GM12801 (cell line): ENCODE measurements around the gene AKNA.

Experiments used
- CTCF ChIP-seq: IDR thresholded peaks from one replicate; pipeline ENCODE4 v1.5.1; 2011; ENCODE audit warnings: control low read depth; ENCODE audit not compliant: insufficient read length; ENCODE audit errors: extremely low read depth

AKNA gene, protein sequence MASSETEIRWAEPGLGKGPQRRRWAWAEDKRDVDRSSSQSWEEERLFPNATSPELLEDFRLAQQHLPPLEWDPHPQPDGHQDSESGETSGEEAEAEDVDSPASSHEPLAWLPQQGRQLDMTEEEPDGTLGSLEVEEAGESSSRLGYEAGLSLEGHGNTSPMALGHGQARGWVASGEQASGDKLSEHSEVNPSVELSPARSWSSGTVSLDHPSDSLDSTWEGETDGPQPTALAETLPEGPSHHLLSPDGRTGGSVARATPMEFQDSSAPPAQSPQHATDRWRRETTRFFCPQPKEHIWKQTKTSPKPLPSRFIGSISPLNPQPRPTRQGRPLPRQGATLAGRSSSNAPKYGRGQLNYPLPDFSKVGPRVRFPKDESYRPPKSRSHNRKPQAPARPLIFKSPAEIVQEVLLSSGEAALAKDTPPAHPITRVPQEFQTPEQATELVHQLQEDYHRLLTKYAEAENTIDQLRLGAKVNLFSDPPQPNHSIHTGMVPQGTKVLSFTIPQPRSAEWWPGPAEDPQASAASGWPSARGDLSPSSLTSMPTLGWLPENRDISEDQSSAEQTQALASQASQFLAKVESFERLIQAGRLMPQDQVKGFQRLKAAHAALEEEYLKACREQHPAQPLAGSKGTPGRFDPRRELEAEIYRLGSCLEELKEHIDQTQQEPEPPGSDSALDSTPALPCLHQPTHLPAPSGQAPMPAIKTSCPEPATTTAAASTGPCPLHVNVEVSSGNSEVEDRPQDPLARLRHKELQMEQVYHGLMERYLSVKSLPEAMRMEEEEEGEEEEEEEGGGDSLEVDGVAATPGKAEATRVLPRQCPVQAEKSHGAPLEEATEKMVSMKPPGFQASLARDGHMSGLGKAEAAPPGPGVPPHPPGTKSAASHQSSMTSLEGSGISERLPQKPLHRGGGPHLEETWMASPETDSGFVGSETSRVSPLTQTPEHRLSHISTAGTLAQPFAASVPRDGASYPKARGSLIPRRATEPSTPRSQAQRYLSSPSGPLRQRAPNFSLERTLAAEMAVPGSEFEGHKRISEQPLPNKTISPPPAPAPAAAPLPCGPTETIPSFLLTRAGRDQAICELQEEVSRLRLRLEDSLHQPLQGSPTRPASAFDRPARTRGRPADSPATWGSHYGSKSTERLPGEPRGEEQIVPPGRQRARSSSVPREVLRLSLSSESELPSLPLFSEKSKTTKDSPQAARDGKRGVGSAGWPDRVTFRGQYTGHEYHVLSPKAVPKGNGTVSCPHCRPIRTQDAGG (N-terminal part only)

GRCh38 chr9:114387680-114388356, at the start of gene AKNA:
AKNA (minus strand) TSS chr9:114387982; CDS start chr9:114381333, 6,649 bp downstream.
- no peak for TF ChIP-seq CTCF

GRCh38 chr9:114437401-114437893, 49.7 kb upstream of the AKNA start:
- TF ChIP-seq CTCF = no peak

- TF ChIP-seq CTCF = no peak
Measured at GRCh38 chr9:114434878-114435311, 47.1 kb upstream of the AKNA start.

DNA sequence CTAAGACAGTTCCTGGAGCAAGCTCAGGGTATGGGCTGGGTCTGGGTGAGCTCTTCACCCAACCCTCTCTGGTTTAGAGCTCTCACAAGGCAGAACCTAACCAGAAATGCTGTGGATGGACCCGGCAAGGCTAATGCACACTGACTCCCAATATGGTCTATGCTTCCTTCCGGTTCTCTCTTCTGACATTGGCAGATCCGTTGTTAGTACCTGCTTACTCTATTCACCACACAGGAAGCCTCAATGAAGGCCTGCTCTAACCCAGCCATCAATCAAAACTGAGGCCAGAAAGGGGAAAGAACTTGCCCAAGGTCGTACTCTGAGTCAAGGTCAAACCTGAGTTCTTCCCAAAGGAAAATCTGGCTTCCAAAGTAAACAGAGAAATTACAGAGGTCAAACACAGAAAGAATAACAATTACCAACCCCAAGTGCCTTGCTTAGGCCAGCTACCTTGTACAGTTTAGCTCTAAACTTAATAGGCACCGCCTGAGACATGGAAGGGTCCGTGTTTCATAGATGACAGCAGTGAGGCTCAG, 46.0 kb upstream of the AKNA start:
- no peak for TF ChIP-seq CTCF

DNA sequence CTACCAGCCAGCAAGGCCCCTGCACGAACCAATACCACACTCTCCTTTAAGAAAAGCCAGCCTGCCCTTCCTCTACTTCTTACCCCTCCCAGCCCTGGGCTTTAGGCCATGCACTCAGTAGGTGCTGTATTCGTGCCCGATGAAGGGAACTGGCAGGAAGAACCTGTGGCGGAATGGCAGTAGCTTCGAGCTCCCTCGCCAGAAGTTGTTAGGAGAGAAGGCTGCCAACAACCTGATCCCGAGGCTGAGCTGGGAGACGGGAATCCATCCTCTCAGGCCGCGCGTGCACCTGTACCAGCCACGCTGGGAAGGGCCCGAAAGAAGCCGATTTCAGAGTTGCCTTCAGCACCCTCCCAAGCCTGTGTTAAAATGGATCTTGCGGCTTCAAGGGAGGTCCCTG, 45.3 kb upstream of the AKNA start:
- no peak for TF ChIP-seq CTCF

DNA sequence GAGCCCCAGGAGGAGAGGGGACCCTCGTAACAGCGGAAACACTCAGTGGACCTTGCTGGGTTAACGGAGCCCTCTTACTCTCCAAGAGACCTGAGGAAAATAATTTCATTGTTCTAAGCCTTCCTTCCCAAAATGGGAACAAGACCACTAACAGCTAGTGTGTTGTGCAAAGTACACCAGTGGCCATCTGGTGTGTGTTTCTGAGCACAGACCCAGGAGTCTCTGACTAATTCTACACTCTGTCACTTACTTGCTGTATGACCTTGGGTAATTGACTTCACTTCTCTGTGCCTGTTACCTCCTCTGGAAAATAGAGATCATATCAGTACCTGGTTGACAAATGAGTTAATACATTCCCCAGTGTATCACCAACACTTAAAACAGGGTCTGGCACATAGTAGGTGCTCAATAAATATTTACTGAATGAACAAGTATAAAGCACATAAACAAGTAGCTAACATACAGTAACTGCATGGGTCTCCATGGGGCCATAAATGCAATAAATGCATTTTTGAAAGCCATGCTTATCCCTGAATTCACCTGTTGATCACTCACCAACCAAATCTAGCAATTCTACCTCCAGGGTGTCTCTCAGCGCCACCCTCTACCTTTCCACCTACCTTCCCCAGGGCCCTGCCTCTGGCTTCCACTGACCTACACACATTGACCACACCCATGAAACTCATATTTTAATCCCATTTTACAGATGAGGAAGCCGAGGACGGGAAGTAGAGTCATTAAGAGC, 44.7 kb upstream of the AKNA start:
- no peak for TF ChIP-seq CTCF
